ENCODE data around the gene MYOZ2. TPM values are rescaled to one million over a fixed set of nuclear protein-coding genes. Genes with fewer than 3 reads are reported as not detected.
A peak's percentile ranks its signal among the peaks of the same experiment; 100 is the strongest.
"Not testable (repeated sequence)": the region's sequence is repeated elsewhere in the genome, so short reads cannot be mapped to it uniquely, and the experiment has no call there.

The MYOZ2 gene
- total and polyA plus RNA-seq, 2 donors, result 0.33 to 0.98 TPM

DNA sequence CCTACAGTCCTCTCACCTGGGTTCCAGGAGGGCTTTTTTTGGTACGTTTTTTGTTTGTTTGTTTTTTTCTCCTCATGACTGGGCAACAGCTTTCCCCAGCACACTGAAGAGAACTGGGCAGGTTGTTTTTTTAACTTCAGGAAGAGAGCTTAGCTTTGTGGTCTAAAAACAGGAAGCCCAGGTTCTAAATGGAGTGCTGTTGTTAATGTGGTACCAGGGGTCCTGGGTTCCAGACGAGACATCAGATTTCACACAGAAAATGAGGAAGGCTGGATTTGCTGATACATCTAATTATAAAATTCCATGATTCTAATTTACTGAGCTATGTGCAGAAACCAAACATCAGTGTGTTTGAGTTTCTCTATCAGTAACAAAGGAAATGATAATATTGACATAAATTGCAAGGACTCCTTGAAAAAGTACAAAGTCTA lies 4.2 kb downstream of the MYOZ2 start:
- H3K27me3 ChIP-seq (ENCODE audit: control insufficient read depth in 2 of 2, insufficient read depth in 1 of 2, low read length in 1 of 2), result no peaks in the 10 kb centered on the region
- peaks cover 0 to 3% of the 10 kb centered on the region in 2 donors for H3K4me1 ChIP-seq (ENCODE audit: control insufficient read depth in 2 of 2, insufficient read depth in 2 of 2, low read length in 2 of 2)
- H3K27ac ChIP-seq (ENCODE audit: low read depth in 1 of 2, low read length in 1 of 2), result no peak overlapping the region
- peak in 2 of 9 donors; percentile 2 to 16 for DNase-seq (ENCODE audit: low read depth in 6 of 9, low spot score in 9 of 9)
- H3K36me3 ChIP-seq (ENCODE audit: control insufficient read depth in 2 of 2, insufficient read depth in 2 of 2, low read length in 1 of 2), result no peaks in the 10 kb centered on the region
- H3K9me3 ChIP-seq (ENCODE audit: control insufficient read depth in 2 of 2, insufficient read depth in 1 of 2, low read length in 1 of 2), result no peaks in the 10 kb centered on the region
- H3K4me3 ChIP-seq (ENCODE audit: low read length in 2 of 2), result no peak overlapping the region
- 9% methylated on average over 2 of the region's 2 CpGs for WGBS

- H3K36me3 ChIP-seq (ENCODE audit: control insufficient read depth in 2 of 2, insufficient read depth in 2 of 2, low read length in 1 of 2); H3K9me3 ChIP-seq (ENCODE audit: control insufficient read depth in 2 of 2, insufficient read depth in 1 of 2, low read length in 1 of 2); DNase-seq (ENCODE audit: low read depth in 6 of 9, low spot score in 9 of 9); H3K4me1 ChIP-seq (ENCODE audit: control insufficient read depth in 2 of 2, insufficient read depth in 2 of 2, low read length in 2 of 2); H3K27ac ChIP-seq (ENCODE audit: low read depth in 1 of 2, low read length in 1 of 2); H3K27me3 ChIP-seq (ENCODE audit: control insufficient read depth in 2 of 2, insufficient read depth in 1 of 2, low read length in 1 of 2); H3K4me3 ChIP-seq (ENCODE audit: low read length in 2 of 2): not testable (repeated sequence)
- 97% methylated on average over 4 of the region's 4 CpGs for WGBS
Observed at GRCh38 chr4:119141283-119141682, 5.7 kb downstream of the MYOZ2 start.

DNA sequence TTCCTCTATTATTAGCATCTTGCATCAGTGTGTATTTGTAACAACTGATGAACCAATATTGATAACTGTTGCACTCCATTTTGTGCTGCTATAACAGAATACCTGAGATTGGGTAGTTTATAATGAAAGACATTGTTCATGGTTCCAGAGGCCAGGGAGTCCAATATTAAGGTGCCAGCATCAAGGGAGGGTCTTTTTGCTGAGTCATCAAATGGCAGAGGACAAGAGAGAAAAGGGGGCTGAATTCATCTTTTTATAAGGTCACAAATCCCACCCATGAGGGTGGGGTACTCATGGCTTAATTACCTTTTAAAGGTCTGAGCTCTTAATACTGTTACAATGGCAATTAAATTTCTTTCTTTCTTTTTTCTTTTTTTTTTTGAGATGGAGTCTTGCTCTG lies 7.2 kb downstream of the MYOZ2 start:
- DNase-seq (ENCODE audit: low read depth in 6 of 9, low spot score in 9 of 9), result no peak
- Histone ChIP-seq H3K4me1 (ENCODE audit: control insufficient read depth in 2 of 2, insufficient read depth in 2 of 2, low read length in 2 of 2) (peaks cover 0 to 3% of the 10 kb centered on the region in 2 donors), H3K9me3 (ENCODE audit: control insufficient read depth in 2 of 2, insufficient read depth in 1 of 2, low read length in 1 of 2) (no peaks in the 10 kb centered on the region), H3K27ac (ENCODE audit: low read depth in 1 of 2, low read length in 1 of 2) (no peak overlapping the region), H3K4me3 (ENCODE audit: low read length in 2 of 2) (no peak overlapping the region), H3K36me3 (ENCODE audit: control insufficient read depth in 2 of 2, insufficient read depth in 2 of 2, low read length in 1 of 2) (no peaks in the 10 kb centered on the region), H3K27me3 (ENCODE audit: control insufficient read depth in 2 of 2, insufficient read depth in 1 of 2, low read length in 1 of 2) (no peaks in the 10 kb centered on the region)

GRCh38 chr4:119143341-119143740 lies 7.7 kb downstream of the MYOZ2 start:
- not testable (repeated sequence) for H3K4me1 ChIP-seq (ENCODE audit: control insufficient read depth in 2 of 2, insufficient read depth in 2 of 2, low read length in 2 of 2); H3K27ac ChIP-seq (ENCODE audit: low read depth in 1 of 2, low read length in 1 of 2); H3K9me3 ChIP-seq (ENCODE audit: control insufficient read depth in 2 of 2, insufficient read depth in 1 of 2, low read length in 1 of 2); H3K4me3 ChIP-seq (ENCODE audit: low read length in 2 of 2); H3K27me3 ChIP-seq (ENCODE audit: control insufficient read depth in 2 of 2, insufficient read depth in 1 of 2, low read length in 1 of 2); DNase-seq (ENCODE audit: low read depth in 6 of 9, low spot score in 9 of 9); H3K36me3 ChIP-seq (ENCODE audit: control insufficient read depth in 2 of 2, insufficient read depth in 2 of 2, low read length in 1 of 2)
- WGBS, result 97% methylated on average over 10 of the region's 10 CpGs

- Histone ChIP-seq H3K9me3 (ENCODE audit: control insufficient read depth in 2 of 2, insufficient read depth in 1 of 2, low read length in 1 of 2) (no peaks in the 10 kb centered on the region), H3K27ac (ENCODE audit: low read depth in 1 of 2, low read length in 1 of 2) (no peak overlapping the region), H3K4me3 (ENCODE audit: low read length in 2 of 2) (no peak overlapping the region), H3K36me3 (ENCODE audit: control insufficient read depth in 2 of 2, insufficient read depth in 2 of 2, low read length in 1 of 2) (no peaks in the 10 kb centered on the region), H3K27me3 (ENCODE audit: control insufficient read depth in 2 of 2, insufficient read depth in 1 of 2, low read length in 1 of 2) (no peaks in the 10 kb centered on the region), H3K4me1 (ENCODE audit: control insufficient read depth in 2 of 2, insufficient read depth in 2 of 2, low read length in 2 of 2) (no peaks in the 10 kb centered on the region)
- DNase-seq (ENCODE audit: low read depth in 6 of 9, low spot score in 9 of 9), result no peak
- 94% methylated on average over 7 of the region's 7 CpGs for WGBS
Observed at GRCh38 chr4:119149110-119149509, 13.5 kb downstream of the MYOZ2 start.

DNA sequence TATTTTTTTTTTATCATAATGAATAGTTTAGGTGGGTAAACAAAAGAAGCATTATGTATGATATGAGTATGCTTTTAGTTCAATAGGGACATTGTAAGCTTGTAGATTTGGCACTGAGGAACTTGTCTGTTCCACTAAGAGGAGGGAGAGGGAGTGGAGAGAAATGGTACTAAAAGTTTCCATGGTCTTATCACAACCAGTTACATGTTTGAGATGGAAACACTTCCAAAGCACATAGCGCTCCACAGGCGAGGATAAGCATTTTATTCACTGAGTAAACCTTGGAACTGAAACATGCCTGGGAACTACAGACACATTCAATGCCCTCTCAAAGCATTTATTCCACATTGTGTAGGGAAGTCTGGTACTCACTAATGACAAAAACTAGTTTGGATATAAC lies 15.5 kb downstream of the MYOZ2 start:
- Histone ChIP-seq H3K9me3 (ENCODE audit: control insufficient read depth in 2 of 2, insufficient read depth in 1 of 2, low read length in 1 of 2) (no peaks in the 10 kb centered on the region), H3K27ac (ENCODE audit: low read depth in 1 of 2, low read length in 1 of 2) (no peak overlapping the region), H3K36me3 (ENCODE audit: control insufficient read depth in 2 of 2, insufficient read depth in 2 of 2, low read length in 1 of 2) (no peaks in the 10 kb centered on the region), H3K4me3 (ENCODE audit: low read length in 2 of 2) (no peak overlapping the region), H3K4me1 (ENCODE audit: control insufficient read depth in 2 of 2, insufficient read depth in 2 of 2, low read length in 2 of 2) (no peaks in the 10 kb centered on the region), H3K27me3 (ENCODE audit: control insufficient read depth in 2 of 2, insufficient read depth in 1 of 2, low read length in 1 of 2) (no peaks in the 10 kb centered on the region)
- no peak for DNase-seq (ENCODE audit: low read depth in 6 of 9, low spot score in 9 of 9)
- WGBS, result 98% methylated on average over 2 of the region's 2 CpGs

GRCh38 chr4:119152741-119153140 lies 17.1 kb downstream of the MYOZ2 start:
- DNase-seq (ENCODE audit: low read depth in 6 of 9, low spot score in 9 of 9), result no peak
- H3K27me3 ChIP-seq (ENCODE audit: control insufficient read depth in 2 of 2, insufficient read depth in 1 of 2, low read length in 1 of 2), result no peaks in the 10 kb centered on the region
- no peak overlapping the region for H3K4me3 ChIP-seq (ENCODE audit: low read length in 2 of 2)
- H3K9me3 ChIP-seq (ENCODE audit: control insufficient read depth in 2 of 2, insufficient read depth in 1 of 2, low read length in 1 of 2), result no peaks in the 10 kb centered on the region
- no peak overlapping the region for H3K27ac ChIP-seq (ENCODE audit: low read depth in 1 of 2, low read length in 1 of 2)
- 97% methylated on average over 2 of the region's 2 CpGs for WGBS
- H3K4me1 ChIP-seq (ENCODE audit: control insufficient read depth in 2 of 2, insufficient read depth in 2 of 2, low read length in 2 of 2), result no peaks in the 10 kb centered on the region
- no peaks in the 10 kb centered on the region for H3K36me3 ChIP-seq (ENCODE audit: control insufficient read depth in 2 of 2, insufficient read depth in 2 of 2, low read length in 1 of 2)

DNA sequence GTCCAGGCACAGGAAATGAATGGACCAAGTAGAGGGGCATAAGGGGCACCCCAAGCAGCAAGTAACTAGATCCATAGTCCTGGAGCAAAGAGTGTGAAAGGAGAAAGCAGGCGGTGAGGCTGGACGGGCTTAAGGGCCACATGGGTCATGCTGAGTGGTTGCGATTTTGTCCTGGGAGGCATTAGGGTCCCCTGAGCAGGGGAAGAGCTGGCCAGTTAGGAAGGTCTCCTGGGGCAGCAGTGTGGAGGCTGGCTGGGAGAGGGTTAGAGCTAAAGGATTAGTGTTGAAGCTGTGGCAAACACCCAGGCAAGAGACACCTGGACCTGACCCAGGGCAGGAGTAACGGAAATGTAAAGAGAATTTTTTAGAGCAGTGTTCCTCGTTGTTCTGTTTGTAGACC lies 26.5 kb downstream of the MYOZ2 start:
- Histone ChIP-seq H3K4me1 (ENCODE audit: control insufficient read depth in 2 of 2, insufficient read depth in 2 of 2, low read length in 2 of 2) (no peaks in the 10 kb centered on the region), H3K9me3 (ENCODE audit: control insufficient read depth in 2 of 2, insufficient read depth in 1 of 2, low read length in 1 of 2) (no peaks in the 10 kb centered on the region), H3K27ac (ENCODE audit: low read depth in 1 of 2, low read length in 1 of 2) (no peak overlapping the region), H3K36me3 (ENCODE audit: control insufficient read depth in 2 of 2, insufficient read depth in 2 of 2, low read length in 1 of 2) (no peaks in the 10 kb centered on the region), H3K4me3 (ENCODE audit: low read length in 2 of 2) (no peak overlapping the region), H3K27me3 (ENCODE audit: control insufficient read depth in 2 of 2, insufficient read depth in 1 of 2, low read length in 1 of 2) (no peaks in the 10 kb centered on the region)
- DNase-seq (ENCODE audit: low read depth in 6 of 9, low spot score in 9 of 9), result no peak
- 95% methylated on average over 5 of the region's 5 CpGs for WGBS

DNA sequence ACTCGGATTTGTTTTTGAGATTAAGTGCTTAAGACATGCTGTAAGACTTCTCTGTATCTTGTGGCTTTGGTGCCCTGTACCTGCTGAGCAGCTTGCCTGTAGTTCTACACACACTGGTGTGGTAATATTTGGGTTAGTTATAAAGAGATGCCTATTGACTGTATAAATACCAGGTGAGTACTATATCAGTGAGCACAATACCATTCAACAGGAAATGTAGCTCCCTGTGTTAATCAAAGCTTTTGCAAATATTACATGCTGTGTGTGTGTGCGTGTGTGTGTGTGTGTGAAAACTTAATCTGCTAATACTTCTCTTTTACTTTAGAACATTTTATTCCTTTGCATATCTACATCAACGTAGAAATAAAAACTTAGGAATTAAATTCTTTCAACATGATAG lies 30.1 kb downstream of the MYOZ2 start:
- Histone ChIP-seq H3K4me3 (ENCODE audit: low read length in 2 of 2) (no peak overlapping the region), H3K9me3 (ENCODE audit: control insufficient read depth in 2 of 2, insufficient read depth in 1 of 2, low read length in 1 of 2) (no peaks in the 10 kb centered on the region), H3K36me3 (ENCODE audit: control insufficient read depth in 2 of 2, insufficient read depth in 2 of 2, low read length in 1 of 2) (no peaks in the 10 kb centered on the region), H3K27ac (ENCODE audit: low read depth in 1 of 2, low read length in 1 of 2) (no peak overlapping the region), H3K27me3 (ENCODE audit: control insufficient read depth in 2 of 2, insufficient read depth in 1 of 2, low read length in 1 of 2) (no peaks in the 10 kb centered on the region), H3K4me1 (ENCODE audit: control insufficient read depth in 2 of 2, insufficient read depth in 2 of 2, low read length in 2 of 2) (no peaks in the 10 kb centered on the region)
- 91% methylated on average over 3 of the region's 3 CpGs for WGBS
- DNase-seq (ENCODE audit: low read depth in 6 of 9, low spot score in 9 of 9), result no peak

DNA sequence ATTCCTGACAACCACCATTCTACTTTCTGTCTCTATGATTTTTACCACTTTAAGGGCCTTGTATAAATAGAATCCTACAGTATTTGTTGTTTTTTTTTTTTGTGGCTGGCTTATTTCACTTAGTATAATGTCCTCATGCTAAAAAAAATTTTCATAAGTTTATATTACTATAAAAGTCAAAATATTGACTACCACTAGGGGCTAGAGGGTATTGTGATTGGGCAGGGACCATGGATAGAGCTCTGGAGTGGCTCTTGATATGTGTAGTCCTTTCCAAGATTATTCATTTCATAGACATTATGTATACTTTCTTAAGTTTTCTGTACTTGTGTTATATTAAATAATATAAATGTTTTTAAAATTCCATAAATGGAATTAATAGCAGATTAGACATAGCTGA lies 34.6 kb downstream of the MYOZ2 start:
- Histone ChIP-seq H3K27me3 (ENCODE audit: control insufficient read depth in 2 of 2, insufficient read depth in 1 of 2, low read length in 1 of 2) (no peaks in the 10 kb centered on the region), H3K36me3 (ENCODE audit: control insufficient read depth in 2 of 2, insufficient read depth in 2 of 2, low read length in 1 of 2) (no peaks in the 10 kb centered on the region), H3K4me1 (ENCODE audit: control insufficient read depth in 2 of 2, insufficient read depth in 2 of 2, low read length in 2 of 2) (no peaks in the 10 kb centered on the region), H3K27ac (ENCODE audit: low read depth in 1 of 2, low read length in 1 of 2) (no peak overlapping the region), H3K4me3 (ENCODE audit: low read length in 2 of 2) (no peak overlapping the region), H3K9me3 (ENCODE audit: control insufficient read depth in 2 of 2, insufficient read depth in 1 of 2, low read length in 1 of 2) (no peaks in the 10 kb centered on the region)
- DNase-seq (ENCODE audit: low read depth in 6 of 9, low spot score in 9 of 9), result no peak
